Measurements from ENCODE around the gene CARMIL3. TPM values are rescaled to one million over a fixed set of nuclear protein-coding genes. Genes with fewer than 3 reads are reported as not detected.
"Not testable (repeated sequence)": the region's sequence is repeated elsewhere in the genome, so short reads cannot be mapped to it uniquely, and the experiment has no call there.

Gene CARMIL3, protein sequence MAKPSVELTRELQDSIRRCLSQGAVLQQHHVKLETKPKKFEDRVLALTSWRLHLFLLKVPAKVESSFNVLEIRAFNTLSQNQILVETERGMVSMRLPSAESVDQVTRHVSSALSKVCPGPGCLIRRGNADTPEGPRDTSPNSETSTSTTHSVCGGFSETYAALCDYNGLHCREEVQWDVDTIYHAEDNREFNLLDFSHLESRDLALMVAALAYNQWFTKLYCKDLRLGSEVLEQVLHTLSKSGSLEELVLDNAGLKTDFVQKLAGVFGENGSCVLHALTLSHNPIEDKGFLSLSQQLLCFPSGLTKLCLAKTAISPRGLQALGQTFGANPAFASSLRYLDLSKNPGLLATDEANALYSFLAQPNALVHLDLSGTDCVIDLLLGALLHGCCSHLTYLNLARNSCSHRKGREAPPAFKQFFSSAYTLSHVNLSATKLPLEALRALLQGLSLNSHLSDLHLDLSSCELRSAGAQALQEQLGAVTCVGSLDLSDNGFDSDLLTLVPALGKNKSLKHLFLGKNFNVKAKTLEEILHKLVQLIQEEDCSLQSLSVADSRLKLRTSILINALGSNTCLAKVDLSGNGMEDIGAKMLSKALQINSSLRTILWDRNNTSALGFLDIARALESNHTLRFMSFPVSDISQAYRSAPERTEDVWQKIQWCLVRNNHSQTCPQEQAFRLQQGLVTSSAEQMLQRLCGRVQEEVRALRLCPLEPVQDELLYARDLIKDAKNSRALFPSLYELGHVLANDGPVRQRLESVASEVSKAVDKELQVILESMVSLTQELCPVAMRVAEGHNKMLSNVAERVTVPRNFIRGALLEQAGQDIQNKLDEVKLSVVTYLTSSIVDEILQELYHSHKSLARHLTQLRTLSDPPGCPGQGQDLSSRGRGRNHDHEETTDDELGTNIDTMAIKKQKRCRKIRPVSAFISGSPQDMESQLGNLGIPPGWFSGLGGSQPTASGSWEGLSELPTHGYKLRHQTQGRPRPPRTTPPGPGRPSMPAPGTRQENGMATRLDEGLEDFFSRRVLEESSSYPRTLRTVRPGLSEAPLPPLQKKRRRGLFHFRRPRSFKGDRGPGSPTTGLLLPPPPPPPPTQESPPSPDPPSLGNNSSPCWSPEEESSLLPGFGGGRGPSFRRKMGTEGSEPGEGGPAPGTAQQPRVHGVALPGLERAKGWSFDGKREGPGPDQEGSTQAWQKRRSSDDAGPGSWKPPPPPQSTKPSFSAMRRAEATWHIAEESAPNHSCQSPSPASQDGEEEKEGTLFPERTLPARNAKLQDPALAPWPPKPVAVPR (N-terminal part only)
- total RNA-seq, result 0.06 and 0.19 TPM in 2 replicates

DNA sequence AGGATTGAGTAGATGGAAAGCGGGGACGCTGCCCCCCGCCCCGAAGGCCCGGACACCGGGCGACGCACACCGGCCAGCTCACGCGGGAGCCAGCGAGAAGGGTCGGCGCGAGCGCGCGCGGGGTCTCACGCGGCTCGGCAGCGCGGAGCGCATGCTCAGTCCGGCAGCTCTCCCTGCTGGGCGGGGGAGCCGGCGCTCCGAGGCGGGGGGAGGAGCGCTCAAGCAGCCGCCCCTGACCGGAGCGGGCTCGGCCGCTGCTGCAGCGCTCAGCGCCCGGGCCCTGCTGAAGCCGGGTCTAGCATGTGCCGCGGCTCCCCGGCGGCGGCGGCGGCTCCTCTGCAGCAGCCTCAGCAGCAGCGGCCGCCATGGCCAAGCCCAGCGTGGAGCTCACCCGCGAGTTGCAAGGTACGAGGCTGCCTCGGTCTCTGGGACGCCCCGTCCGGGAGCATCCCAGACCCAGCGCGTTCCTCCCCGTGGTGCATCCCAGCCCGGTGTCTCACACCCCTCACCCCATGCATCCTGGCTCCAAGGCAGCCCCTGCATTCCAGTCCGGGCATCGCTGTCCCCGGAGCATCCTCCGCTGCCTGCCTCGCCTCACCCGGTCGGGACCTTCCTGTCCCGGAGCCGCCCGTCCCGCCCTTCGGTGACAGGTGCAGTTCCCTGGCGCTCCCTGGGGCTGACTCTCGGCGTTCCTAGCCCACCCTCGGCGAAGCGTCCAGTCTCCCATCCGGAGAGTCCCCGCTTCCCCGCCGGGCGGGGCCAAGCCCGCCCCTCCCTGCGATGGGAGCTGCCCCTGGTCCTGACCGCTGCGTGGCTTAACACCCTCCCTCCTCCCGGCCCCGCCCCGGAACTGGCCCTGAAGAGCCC is at the start of gene CARMIL3:
Gene CARMIL3, plus strand, starts transcription at position 221 of the 867 bp plus-strand sequence. Its CDS starts 145 bp downstream, at position 366.
- no peak for DNase-seq (ENCODE audit: extremely low read depth, low read depth, low spot score)

DNA sequence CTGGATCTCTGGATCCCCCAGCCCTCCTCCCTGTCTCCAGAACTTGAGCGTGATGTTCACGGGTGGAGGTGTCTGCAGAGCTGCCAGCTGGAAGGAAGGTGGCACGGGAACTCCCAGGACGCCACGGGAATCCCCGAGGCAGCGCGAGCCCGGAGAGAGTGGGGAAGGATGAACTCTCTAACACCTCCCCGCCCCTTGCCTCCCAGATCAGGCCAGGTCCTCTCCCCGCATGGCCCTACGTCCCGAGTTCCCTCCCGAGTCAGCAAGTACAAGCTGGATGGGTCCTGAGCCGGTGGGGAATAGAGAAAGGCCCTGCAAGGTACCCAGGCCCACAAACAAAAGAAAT is 45.4 kb upstream of the CARMIL3 start:
- not testable (repeated sequence) for DNase-seq (ENCODE audit: extremely low read depth, low read depth, low spot score)

DNA sequence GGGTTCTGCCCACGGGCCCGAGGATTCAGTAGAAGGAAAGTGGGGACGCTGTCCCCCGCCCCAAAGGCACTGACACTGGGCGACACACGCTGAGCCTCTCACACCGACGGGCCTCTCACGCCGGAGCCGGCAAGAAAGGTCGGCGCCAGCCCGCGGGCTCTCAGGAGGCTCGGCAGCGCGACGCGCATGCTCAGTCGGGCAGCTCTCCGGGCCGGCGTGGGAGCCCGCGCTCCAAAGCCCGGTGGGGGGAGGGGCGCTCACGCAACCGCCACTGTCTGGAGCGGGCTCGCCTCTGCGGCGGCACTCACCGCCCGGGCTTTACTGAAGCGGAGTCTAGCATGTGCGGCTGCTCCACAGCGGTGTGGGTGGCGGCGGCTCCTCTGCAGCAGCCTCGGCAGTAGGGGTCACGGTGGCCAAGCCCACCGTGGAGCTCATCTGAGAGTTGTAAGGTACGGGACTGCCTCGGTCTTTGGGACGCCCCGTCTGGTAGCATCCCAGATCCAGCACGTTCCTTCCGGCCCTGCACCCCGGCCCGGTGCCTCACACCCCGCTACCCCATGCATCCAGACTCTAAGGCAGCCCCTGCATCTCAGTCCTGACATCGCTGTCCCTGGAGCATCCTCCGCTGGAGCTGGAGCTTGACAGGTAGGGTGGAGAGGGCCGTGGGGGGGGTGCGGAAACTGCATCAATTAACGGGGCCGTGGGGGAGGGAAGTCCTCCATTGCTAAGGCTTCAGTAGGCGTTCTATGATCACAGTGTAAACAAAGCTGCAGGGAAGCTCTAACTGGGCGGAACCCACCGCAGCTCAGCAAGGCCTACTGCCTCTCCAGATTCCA is 44.8 kb upstream of the CARMIL3 start:
- DNase-seq (ENCODE audit: extremely low read depth, low read depth, low spot score), result not testable (repeated sequence)

DNA sequence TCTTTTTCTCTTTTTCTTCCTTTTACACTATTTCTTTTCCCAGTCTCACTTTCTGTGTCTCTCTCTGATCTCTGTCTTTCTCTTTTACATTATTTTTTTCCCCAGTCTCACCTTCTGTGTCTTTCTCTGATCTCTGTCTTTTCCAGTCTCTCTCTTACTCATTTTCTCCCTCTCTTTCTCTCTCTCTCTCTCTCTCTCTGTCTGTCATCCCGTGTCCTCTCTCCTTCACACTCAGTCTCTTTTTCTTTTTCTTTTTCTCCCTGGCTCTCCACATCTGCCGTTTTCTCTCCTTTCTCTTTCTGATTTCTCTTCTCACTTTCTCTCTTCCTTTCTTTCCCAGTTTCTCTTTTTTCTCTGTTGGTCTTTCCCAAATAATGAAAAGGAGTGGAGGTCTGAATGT is 40.8 kb upstream of the CARMIL3 start:
- DNase-seq (ENCODE audit: extremely low read depth, low read depth, low spot score), result no peak

DNA sequence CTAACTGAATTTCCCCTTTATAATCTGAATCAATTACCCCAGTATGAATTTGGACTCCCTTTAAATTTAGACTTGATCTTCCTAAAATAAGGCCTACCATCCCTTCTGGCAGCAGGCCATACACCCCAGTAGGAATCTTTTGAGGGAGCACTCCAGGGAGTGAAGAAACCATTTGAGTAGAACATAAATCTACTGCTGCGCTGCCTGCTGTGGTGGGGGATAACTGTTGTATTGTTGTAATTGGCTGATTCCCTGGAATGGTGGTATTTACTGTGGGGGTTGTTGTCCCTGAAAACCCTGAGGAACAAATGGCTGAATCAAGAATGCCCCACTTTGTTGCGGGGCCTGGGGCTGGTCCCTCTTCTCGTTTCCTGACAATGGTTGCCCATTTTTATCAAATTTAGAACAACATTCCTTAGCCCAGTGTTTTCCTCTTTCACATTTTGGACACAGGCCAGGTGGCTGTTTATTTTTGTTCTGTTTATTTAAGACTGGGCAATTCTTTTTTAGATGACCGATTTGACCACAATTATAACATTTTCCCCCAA is 39.0 kb upstream of the CARMIL3 start:
- not testable (repeated sequence) for DNase-seq (ENCODE audit: extremely low read depth, low read depth, low spot score)

DNA sequence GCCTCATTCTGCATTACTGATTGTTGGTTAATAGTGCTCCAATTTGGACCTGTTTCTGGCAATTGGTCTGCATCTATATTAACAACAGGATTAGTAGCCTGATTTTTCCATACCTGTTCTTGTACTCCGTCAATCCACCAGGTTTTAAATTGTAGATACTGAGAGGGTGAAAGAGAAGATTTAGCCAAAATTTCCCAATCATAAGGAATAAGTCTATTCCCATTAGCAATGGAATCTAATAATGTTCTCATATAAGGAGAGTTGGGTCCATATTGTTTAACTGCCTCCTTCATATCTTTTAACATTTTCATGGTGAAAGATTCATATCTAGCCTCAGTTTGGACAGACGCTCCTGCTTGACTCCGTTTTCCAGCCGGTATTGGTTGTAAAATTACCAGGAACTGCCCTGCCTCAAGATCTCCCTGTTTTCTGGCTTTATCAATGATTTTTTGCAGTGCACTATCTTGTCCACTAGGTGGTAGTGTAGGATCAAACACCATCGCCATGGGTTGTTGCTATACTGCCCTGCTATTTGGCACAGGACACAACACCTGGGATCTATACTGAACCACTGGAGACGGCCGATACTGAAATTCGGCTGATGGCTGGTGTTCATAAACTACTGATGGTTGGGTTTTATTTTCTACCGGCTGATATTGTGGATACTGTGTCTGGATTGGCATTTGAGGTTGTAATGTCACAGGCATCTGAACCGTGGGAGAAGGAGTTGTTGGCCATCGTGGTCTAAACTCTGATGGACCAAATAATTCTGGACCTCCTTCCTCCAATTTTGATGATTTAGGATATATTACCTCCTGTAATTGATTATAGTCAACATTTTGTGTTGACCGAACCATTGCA is 37.9 kb upstream of the CARMIL3 start:
- peak; percentile 54 for DNase-seq (ENCODE audit: extremely low read depth, low read depth, low spot score)

DNA sequence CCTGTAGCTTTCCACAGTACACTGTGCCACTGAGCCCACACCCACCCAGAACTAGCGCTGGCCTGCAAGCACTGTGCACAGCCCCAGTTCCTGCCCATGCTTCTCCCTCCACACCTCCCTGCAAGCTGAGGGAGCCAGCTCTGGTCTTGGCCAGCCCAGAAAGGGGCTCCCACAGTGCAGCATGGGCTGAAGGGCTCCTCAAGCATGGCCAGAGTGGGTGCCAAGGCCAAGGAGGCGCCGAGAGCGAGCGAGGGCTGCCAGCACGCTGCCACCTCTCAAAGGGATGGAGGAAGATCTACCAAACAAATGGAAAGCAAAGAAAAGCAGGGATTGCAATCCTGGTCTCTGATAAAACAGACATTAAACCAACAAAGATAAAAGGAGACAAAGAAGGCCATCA is 36.1 kb upstream of the CARMIL3 start:
- not testable (repeated sequence) for DNase-seq (ENCODE audit: extremely low read depth, low read depth, low spot score)

DNA sequence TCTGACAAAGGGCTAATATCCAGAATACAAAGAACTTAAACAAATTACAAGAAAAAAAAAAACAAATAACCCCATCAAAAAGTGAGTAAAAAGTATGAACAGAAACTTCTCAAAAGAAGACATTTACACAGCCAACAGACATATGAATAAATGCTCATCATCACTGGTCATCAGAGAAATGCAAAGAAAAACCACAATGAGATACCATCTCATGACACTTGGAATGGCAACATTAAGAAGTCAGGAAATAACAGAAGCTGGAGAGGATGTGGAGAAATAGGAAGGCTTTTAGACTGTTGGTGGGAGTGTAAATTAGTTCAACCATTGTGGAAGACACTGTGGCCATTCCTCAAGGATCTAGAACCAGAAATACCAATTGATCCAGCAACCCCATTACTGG is 32.8 kb upstream of the CARMIL3 start:
- not testable (repeated sequence) for DNase-seq (ENCODE audit: extremely low read depth, low read depth, low spot score)

DNA sequence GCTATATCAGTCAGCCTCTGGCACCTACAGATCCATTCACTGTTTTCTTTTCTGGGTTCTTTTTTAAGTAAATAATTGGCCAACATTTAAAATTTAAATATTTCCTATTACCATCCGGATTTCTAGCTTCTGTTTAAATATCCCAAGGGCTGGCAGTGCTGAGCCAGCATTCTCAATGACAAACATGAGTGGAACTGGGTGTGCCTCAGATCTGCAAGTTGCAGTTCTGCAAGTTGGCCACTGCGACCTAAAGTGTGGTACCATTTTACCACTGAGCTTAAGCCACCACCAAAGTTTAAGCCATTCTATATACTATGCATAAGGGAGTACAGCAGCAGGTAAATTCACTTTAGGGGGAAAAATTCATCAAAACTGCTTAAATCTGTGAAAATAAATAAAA is 31.9 kb upstream of the CARMIL3 start:
- not testable (repeated sequence) for DNase-seq (ENCODE audit: extremely low read depth, low read depth, low spot score)

DNA sequence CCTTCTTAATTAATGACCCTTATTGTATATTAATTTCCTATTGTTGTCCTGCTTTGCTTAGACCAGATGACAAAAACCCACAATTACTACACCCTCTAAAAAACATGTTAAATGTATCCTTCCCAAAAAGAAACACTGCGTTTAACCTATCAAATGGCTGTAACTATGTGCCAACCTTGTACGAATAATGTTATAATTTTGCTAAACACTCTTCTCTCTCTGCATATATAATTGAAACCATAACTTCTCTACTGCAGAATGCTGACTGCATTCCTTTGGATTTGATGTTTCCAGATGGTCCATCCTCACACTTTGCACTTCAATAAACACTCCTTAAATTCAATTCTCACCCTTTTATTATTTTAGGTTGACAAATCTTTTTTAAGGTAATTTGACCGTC is 31.3 kb upstream of the CARMIL3 start:
- not testable (repeated sequence) for DNase-seq (ENCODE audit: extremely low read depth, low read depth, low spot score)

DNA sequence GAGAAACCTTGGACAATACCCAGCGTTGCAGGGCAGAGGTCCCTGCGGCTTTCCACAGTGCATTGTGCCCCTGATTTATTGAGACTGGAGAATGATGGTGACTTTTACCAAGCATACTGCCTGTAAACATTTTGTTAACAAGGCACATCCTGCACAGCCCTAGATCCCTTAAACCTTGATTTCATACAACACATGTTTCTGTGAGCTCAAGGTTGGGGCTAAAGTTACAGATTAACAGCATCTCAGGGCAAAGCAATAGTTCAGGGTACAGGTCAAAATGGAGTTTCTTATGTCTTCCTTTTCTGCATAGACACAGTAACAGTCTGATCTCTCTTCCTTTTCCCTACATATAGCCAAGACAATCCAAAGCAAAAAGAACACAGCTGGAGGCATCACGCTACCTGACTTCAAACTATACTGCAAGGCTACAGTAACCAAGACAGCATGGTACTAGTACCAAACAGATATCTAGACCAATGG is 26.8 kb upstream of the CARMIL3 start:
- DNase-seq (ENCODE audit: extremely low read depth, low read depth, low spot score), result not testable (repeated sequence)

DNA sequence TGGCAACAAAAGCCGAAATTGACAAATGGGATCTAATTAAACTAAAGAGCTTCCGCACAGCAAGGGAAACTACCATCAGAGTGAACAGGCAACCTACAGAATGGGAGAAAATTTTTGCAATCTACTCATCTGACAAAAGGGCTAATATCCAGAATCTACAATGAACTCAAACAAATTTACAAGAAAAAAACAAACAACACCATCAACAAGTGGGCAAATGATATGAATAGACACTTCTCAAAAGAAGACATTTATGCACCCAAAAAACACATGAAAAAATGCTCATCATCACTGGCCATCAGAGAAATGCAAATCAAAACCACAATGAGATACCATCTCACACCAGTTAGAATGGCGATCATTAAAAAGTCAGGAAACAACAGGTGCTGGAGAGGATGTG is 22.1 kb upstream of the CARMIL3 start:
- DNase-seq (ENCODE audit: extremely low read depth, low read depth, low spot score), result not testable (repeated sequence)

DNA sequence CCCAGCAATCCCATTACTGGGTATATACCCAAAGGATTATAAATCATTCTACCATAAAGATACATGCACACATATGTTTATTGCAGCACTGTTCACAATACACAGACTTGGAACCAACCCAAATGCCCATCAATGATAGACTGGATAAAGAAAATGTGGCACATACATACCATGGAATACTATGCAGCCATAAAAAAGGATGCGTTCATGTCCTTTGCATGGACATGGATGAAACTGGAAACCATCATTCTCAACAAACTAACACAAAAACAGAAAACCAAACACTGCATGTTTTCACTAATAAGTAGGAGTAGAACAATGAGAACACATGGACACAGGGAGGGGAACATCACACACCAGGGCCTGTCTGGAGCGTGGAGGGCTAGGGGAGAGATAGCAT is 20.5 kb upstream of the CARMIL3 start:
- DNase-seq (ENCODE audit: extremely low read depth, low read depth, low spot score), result not testable (repeated sequence)

DNA sequence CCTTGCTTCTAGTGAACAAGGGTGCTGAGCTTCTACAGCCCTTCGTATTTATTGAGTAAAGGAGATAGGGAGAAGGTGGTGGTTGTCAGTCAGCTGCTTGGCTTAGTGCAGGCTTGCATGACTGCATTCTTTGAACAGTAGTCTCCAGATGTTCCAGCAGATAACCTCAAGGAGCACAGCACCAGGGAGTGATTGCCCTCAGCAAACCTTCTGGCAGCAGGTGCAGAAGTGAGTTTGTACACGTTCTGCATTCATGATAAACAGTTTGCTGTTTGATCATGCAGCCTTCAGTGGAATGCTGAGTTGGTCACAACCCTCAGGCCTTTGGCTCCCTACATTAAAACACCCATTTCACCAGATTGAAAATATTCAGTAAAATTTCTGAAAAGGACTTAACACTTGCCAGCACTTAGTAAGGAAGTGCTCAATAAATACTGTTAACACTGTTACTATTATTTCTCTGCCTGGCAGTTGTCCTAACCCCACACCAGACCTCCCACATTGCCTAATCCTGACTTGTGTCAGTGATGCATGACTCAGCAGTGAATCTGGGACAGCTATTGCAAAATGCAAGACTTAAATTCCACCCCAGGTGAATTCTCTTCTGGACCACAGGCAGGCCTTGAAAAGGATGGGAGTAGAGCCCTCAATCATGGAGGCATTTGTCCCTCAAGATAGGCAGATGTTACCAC is 18.9 kb upstream of the CARMIL3 start:
- no peak for DNase-seq (ENCODE audit: extremely low read depth, low read depth, low spot score)

DNA sequence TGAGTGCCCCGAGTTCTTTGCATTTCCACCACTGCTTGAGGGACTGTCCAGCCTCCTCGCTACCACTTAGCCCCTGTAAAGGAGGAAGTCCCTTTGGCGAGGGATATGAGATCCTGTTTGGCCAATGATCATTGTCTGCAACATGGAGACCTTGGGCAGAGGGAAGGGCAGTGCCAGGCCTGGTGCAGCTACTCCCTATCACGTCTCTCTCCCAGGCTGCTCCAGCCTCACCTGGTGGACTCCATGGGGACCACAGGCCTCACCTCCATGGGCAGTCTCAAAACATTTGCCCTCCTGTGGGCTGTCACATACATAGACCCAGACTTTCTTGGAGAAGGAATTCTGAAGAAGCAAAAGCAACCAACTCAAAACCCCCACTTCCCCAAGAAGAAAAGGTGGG is 16.0 kb upstream of the CARMIL3 start:
- DNase-seq (ENCODE audit: extremely low read depth, low read depth, low spot score), result not testable (repeated sequence)

DNA sequence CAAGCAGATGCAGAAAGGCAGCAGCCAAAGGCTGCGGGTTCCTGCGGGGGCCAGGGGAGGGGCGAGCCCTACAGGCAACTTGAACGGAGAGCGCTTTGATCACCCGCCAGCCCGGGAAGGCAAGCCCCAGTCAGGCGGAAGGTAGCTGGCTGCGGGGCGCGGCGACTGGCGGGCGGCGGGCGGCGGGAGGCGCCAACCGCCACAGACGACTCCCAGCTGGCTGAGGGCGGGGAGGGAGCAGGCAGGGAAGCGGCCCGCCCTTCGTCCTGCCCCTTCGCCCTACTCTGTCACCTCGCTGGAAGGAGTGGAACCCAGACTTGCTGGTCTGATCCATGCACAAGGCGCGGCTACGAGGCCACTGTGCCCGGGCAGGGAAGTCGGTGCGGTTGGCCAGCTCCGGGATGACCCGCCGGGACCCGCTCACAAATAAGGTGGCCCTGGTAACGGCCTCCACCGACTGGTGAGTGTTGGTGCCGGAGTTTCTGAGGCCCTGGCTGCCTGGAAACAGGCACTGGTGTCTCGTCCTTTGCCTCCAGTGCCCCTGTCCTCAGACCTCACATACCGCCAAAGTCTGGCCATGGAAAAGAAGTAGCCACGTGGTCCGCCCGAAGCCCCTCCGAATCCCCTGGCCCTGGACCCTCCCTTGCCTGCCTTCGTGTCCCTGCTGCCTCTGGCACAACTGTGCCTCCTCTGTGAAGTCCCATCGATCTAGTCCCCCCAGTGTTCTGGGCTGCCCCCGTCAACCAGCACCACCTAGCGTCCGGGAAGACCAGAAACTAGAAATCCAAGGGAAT is 15.4 kb upstream of the CARMIL3 start:
- DNase-seq (ENCODE audit: extremely low read depth, low read depth, low spot score), result no peak

All from glomerular endothelial cell (primary cell).